Measurements from ENCODE around the gene TAOK3. TPM values are rescaled to one million over a fixed set of nuclear protein-coding genes. Genes with fewer than 3 reads are reported as not detected.

TAOK3 gene
- total and polyA plus RNA-seq, 2 of the 8 experiments (the other 6 are each of a cell fraction or from before 2014, with no cell fraction given): 5.2 to 9.3 TPM

GRCh38 chr12:118148287-118148686 lies 224.4 kb downstream of the TAOK3 start:
- WGBS, 2 experiments (ENCODE audit: extremely low coverage in 1 of 2, insufficient coverage in 1 of 2, insufficient read length in 1 of 2, insufficient replicate concordance in 2 of 2, low coverage in 1 of 2, low lambda C conversion rate in 2 of 2, missing lambda C conversion rate in 1 of 2): 99% methylated on average over 5 of the region's 5 CpGs; no CpG with 5 or more reads in 1 of the 2 experiments

More at GRCh38 chr12:118148287-118148686, 224.4 kb downstream of the TAOK3 start:
- no peak overlapping the region for H3K18ac ChIP-seq (ENCODE audit: extremely low read depth, low read length)
- no peak overlapping the region for H3K56ac ChIP-seq (replicated peaks; ENCODE audit: insufficient read length, low read depth, low read length)
- H3K14ac ChIP-seq (ENCODE audit: insufficient read length): no peak overlapping the region
- CTCF ChIA-PET (ENCODE audit: partially characterized antibody): interaction anchor here (0.8 to 1.2 kb wide), 2 partner anchors 8 to 12 kb away, joined by 3 to 4 read pairs; partner anchors contain the start of gene PEBP1
- no peak overlapping the region for H4K91ac ChIP-seq (replicated peaks; ENCODE audit: insufficient read length, low read length)
- H3K4ac ChIP-seq (replicated peaks; ENCODE audit: insufficient read length, low read depth, low read length): no peak overlapping the region
- no peak overlapping the region for H3K27ac ChIP-seq (ENCODE audit: low read depth, low read length)
- H3K4me1 ChIP-seq (replicated peaks in 1 of 4; ENCODE audit: control insufficient read depth in 3 of 4, insufficient read depth in 4 of 4, low read length in 3 of 4): no peaks in the 10 kb centered on the region
- no peak overlapping the region for H2BK12ac ChIP-seq (ENCODE audit: low read depth, low read length)
- no peak overlapping the region for H2AK5ac ChIP-seq (ENCODE audit: low read depth, low read length)
- FAIRE-seq (no peak), DNase-seq (ENCODE audit: low read depth in 1 of 2, low spot score in 2 of 2) (no peak)
- no peak overlapping the region for H4K5ac ChIP-seq (ENCODE audit: insufficient read length, low read depth, low read length)
- TF ChIP-seq RFX5 (IDR thresholded peaks at IDR 0.05; ENCODE audit: borderline replicate concordance, low read depth, low read length) (no peak), BRCA1 (IDR thresholded peaks at IDR 0.05; ENCODE audit: low read depth, low read length) (no peak), TCF12 (IDR thresholded peaks at IDR 0.05; ENCODE audit: low read depth, low read length) (no peak), SIN3A (conservative IDR thresholded peaks at IDR 0.05 in 1 of 2, IDR thresholded peaks at IDR 0.05 in 1 of 2; ENCODE audit: low read depth in 1 of 2, low read length in 2 of 2) (no peak), PHF8 (conservative IDR thresholded peaks at IDR 0.05; ENCODE audit: low read depth, low read length) (no peak)
- no peak overlapping the region for H3K4me2 ChIP-seq (ENCODE audit: insufficient read depth in 1 of 2, low read depth in 2 of 2, low read length in 2 of 2)
- no peaks in the 10 kb centered on the region for H3K27me3 ChIP-seq (replicated peaks in 1 of 4; ENCODE audit: control insufficient read depth in 3 of 4, extremely low read depth in 1 of 4, insufficient read depth in 3 of 4, low read length in 3 of 4)
- no peak overlapping the region for H2BK20ac ChIP-seq (ENCODE audit: low read length)
- no peaks in the 10 kb centered on the region for H3K79me2 ChIP-seq (ENCODE audit: control insufficient read depth in 1 of 2, insufficient read depth in 2 of 2, low read length in 2 of 2)
- peaks cover 3 to 7% of the 10 kb centered on the region in 2 experiments for H4K20me1 ChIP-seq (replicated peaks in 1 of 2; ENCODE audit: control insufficient read depth in 1 of 2, insufficient read depth in 2 of 2, low read length in 2 of 2)
- no peaks in the 10 kb centered on the region; the same call in none of the 2 replicates for H3K79me1 ChIP-seq (ENCODE audit: low read depth, low read length)
- no peak overlapping the region for H2AFZ ChIP-seq (ENCODE audit: low read length)
- H2BK120ac ChIP-seq (replicated peaks; ENCODE audit: low read depth, low read length): no peak overlapping the region
- H3K4me3 ChIP-seq (ENCODE audit: extremely low read depth in 1 of 4, insufficient read depth in 2 of 4, low read depth in 3 of 4, low read length in 4 of 4): no peak overlapping the region
- no peak overlapping the region for H4K8ac ChIP-seq (ENCODE audit: extremely low read depth, insufficient read depth, low read length)
- no peak overlapping the region for H2BK15ac ChIP-seq (ENCODE audit: low read length)
- H3K23ac ChIP-seq (ENCODE audit: insufficient read length): no peak overlapping the region
- peaks cover 10 to 52% (median 29%) of the 10 kb centered on the region in 4 experiments for H3K36me3 ChIP-seq (ENCODE audit: control insufficient read depth in 2 of 4, insufficient read depth in 4 of 4, low read length in 3 of 4)
- H3K9me3 ChIP-seq (ENCODE audit: insufficient read depth in 2 of 2, low read depth in 1 of 2, low read length in 1 of 2): no peaks in the 10 kb centered on the region
- no peak overlapping the region for H3K9ac ChIP-seq (replicated peaks in 1 of 4; ENCODE audit: extremely low read depth in 1 of 4, low read depth in 3 of 4, low read length in 3 of 4)
- no peaks in the 10 kb centered on the region for H3K23me2 ChIP-seq (ENCODE audit: low read depth, low read length)
- POLR2A ChIA-PET (ENCODE audit: partially characterized antibody): interaction anchor here (0.9 to 9.3 kb wide), 8 partner anchors 7 to 82 kb away, joined by 3 to 83 read pairs (median 6); partner anchors contain the start of gene PEBP1
- H2BK5ac ChIP-seq (ENCODE audit: low read depth, low read length): no peak overlapping the region
